ENCODE data around the gene SHROOM1.

The SHROOM1 gene

DNA sequence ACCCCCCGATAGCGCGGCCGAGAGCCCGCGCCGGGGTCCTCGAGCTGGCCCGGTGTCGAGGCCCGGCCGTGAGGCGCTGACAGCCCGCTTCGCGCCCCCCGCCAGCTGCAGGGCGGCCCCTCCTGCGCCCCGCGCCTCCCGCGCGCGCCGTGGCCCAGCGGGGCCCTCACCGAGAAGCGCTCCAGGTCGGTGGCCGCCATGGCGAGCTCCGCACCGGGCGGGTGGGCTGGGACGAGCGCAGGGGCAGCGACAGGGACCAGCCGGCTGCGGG is 53.6 kb downstream of the SHROOM1 start:
- DNase-seq (ENCODE audit: low read depth in 2 of 2): no peak

DNA sequence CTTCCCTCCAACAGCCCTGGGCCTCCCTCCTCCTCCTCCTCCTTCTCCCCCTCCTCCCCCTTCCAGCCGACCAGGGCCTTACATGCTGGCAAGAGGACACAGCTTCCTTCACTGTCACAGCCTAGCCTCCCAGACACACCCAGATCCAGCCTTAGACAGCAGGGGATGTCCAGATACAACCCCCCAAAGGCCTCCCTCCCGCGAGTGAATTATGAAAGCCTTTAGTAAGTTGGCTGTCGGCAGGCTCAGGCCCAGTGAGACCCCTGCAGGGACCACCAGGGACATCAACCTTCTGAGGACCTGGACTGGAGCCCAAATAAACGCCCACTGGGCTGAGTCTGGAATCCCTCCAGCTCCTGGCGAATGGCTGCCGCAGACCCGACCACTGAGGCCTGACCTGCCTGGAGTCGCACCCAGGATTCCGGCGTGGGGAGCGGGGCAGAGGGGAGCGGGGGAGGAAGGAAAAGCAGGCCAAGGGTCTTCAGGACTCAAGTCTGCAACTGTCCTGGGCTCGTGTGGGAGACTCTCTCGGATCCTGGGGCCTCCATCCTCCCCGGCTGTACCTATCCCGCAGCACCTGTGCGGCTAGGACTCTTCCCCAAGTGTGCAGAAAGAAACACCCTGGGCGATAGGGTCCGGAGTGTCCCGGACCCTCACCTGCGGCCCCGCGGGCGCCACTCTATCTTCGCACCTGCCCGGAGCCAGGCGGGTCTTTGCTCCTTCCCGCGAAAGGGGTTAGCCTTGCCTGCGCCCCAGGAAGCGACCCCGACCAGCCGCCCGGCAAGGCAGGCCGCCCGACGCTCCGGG is 54.1 kb downstream of the SHROOM1 start:
- no peak for DNase-seq (ENCODE audit: low read depth in 2 of 2)

DNA sequence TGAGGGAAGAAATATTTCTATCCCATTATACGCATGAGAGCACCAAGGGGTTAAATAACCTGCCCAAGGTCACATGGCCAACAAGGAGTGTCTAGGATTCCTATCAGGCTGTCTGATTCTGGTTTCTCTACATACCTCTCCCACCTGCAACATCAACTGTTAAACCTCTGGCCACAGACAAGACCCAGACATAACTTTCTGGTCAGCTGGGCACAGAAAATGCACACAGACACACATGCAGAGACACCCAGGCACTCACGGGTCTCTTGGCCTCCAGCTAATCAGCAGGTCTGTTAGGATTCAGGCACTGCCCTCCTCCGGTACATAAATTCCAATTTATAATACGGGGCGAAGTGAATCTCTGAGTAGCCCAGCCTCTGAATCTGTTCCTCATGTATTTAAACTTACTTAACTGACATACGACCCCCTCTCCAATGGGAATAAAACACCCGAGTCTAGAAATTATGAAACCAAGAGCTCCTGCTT is 54.9 kb downstream of the SHROOM1 start:
- no peak for DNase-seq (ENCODE audit: low read depth in 2 of 2)

DNA sequence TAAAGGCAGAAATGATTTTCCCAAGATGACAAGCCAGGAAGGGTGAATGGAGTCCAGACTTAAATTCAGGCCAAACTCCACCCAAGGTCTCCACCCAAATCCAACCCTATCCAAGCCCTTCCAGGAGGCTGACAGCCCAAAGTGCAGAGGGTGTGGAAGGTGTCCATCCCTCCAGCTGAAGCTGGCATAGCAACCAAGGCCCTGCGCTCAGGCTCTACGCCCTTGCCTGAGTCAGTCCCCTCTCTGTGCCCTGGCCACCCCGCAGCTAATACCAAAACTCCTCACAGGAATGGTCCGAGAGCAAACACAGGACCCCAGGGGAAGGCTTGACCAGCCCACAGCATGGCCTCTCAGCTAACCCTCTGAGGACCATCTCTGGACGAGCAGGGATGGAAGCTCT is 55.6 kb downstream of the SHROOM1 start:
- DNase-seq (ENCODE audit: low read depth in 2 of 2): no peak

DNA sequence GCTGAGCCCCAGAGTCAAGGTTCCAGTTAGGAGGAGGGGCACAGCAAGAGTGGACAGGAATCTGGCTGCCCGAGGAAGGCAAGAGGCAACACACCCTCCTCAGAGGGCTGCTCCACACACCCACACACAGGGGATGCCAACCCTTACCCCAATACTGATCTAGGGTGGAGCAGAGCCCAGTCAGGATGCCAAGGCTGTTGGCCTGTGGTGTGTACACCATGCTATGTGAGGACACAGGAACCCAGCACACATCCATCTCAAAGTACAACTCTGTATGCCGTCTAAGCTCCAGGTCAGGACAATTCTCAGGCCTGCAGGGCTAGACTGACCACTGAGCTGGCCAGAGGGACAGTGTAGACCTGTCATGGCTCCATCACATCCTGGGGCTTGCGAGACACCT is 56.0 kb downstream of the SHROOM1 start:
- no peak for DNase-seq (ENCODE audit: low read depth in 2 of 2)

DNA sequence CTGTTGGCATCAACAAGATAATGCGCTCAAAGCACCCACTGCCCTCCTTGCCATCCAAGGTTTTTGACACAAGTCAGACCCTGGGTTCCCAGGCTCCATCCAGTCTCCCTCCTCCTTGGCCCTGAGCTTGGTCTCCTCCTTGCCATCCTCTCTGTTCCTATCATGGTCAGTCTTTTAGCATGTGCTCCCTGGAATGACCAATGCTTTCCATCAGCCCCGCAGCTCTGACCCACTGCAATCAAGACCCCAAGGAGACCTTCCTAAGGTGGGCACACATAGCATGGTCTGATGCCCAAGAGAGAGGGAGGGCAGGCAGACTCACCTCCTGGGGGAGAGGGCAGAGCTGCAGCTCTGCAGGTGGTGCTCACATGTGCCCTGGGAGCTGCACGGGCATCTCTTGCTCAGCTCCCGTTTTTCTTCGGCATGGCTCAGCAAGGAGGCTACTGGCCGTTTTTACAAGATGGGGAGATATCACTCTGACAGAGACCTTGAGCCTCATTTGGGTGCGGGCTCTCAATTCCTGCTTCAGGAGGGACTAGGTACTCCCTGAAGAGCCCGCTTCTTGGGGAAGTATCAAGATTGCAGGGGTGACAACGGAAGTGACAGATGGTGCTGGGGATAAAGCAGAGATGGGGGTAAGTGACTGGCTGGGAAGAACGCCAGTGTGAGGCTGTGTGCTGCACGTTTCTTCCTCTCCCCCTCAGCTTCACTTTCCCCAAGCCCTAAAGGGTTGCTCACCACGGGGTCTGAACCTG is 56.7 kb downstream of the SHROOM1 start:
- no peak for DNase-seq (ENCODE audit: low read depth in 2 of 2)

DNA sequence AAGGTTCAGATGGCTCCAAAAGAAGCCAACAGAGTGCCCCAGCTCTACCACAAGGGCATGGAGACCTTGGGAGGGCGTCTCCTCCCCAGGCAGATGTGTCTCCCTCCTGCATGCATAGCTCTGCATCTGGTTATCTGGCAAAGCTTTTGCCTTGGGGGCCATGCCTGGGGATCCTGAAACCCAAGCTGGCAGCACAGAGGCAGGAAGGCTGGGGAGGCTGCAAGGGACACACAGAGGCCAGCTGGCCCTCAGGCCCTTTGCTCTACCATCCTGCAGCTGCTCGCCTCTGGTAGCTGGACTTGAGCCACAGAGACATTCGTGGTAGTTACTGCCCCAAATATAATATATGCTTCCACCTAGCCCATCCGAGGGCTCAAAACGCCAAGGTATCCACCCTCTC is 57.3 kb downstream of the SHROOM1 start:
- no peak for DNase-seq (ENCODE audit: low read depth in 2 of 2)

DNA sequence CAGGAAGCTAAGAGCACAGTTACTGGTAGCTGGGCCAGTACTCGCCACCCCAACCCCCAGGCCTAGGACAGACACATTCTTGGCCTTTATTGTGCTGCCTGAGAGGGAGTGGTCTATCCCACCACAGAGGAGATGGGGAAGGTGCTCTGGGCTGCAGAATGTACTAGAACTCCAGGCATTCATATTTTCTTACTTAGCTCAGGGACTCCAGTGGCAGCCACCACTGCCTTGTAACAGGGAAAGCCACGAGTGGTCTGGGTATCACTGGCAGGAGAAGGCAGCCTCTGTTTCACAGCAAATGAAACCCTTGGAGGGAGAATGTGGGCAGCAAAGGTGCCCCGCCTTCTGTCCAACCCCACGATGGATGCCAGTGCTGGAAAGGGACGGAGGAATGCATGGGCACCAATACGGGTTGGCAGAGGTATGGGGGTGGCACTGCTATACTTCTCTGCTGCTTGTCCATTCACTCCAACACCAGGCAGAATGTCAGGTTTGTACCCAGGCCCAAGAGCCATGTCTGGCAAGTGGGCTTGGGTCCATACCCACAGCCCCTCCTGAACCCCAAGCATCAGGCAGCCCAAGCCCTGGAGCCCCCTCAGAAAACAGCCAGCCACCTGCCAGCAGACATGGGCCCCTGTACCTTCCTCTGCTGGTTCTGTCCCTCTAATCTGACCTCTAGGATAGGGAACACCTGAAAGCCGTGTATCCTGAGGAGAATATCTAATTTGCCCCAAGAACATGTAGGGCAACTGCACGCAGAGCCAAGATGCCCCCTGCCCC is 58.0 kb downstream of the SHROOM1 start:
- no peak for DNase-seq (ENCODE audit: low read depth in 2 of 2)
